ENCODE measurements around the gene SLC39A10. TPM values are rescaled to one million over a fixed set of nuclear protein-coding genes. Genes with fewer than 3 reads are reported as not detected.

Gene SLC39A10
- total RNA-seq, 4 donors from 2014 or later: 8.0 to 13.6 (median 10.5) TPM

- no peak for DNase-seq (ENCODE audit: low spot score in 2 of 2)
- H3K4me3 ChIP-seq (ENCODE audit: low read depth, poor library complexity, severe bottlenecking): no peak overlapping the region
- TF ChIP-seq CTCF (IDR thresholded peaks at IDR 0.05) (no peak), POLR2A (IDR thresholded peaks at IDR 0.05) (no peak)
- intact Hi-C loops (cut with DNase I; ENCODE audit: low total_unique reads): no loop called here
- 78 to 82% methylated on average over 2 of the region's 2 CpGs for WGBS, 2 donors
These were observed 122.5 kb downstream of the SLC39A10 start for GRCh38 chr2:195779491-195779890.

- 95 to 98% methylated on average over 2 of the region's 2 CpGs for WGBS, 2 donors
- no peak overlapping the region for H3K4me3 ChIP-seq (ENCODE audit: low read depth, poor library complexity, severe bottlenecking)
- TF ChIP-seq CTCF (IDR thresholded peaks at IDR 0.05) (no peak), POLR2A (IDR thresholded peaks at IDR 0.05) (no peak)
- DNase-seq (ENCODE audit: low spot score in 2 of 2): no peak
- intact Hi-C loops (cut with DNase I; ENCODE audit: low total_unique reads): no loop called here
These were observed 125.1 kb downstream of the SLC39A10 start for GRCh38 chr2:195782156-195782555.
